Endothelial cell of umbilical vein (primary cell): ENCODE measurements around the gene PLEKHG5. TPM values are rescaled to one million over a fixed set of nuclear protein-coding genes. Genes with fewer than 3 reads are reported as not detected.

Experiments
- BruUV-seq: library from RNA; stranded (reverse); fragments of 400-500 nt; replicated peaks from 2 replicates; lab custom pipeline; 2021; lab: Mats Ljungman, UMichigan
- CTCF ChIA-PET: fragments of 300-600, 350-600 bp; sonication (Branson Sonifier 250); formaldehyde crosslinking; loops from one replicate; lab custom pipeline; 2021; ENCODE audit warnings: antibody characterized with exemption, inconsistent platforms; lab: Charles Lee
- POLR2A ChIA-PET: fragments of 300-600, 350-600 bp; sonication (Branson Sonifier 250); formaldehyde crosslinking; loops from one replicate; lab custom pipeline; 2021; ENCODE audit warnings: antibody characterized with exemption, inconsistent platforms; lab: Charles Lee
- DNase-seq: peaks from one replicate; pipeline ENCODE4 v3.0.0-alpha.2; 2011; ENCODE audit warnings: low read depth, low spot score
- FAIRE-seq: peaks from 2 replicates; lab custom pipeline; 2011; peaks lifted over from hg19 to GRCh38; lab: Jason Lieb, UNC
- H2AFZ ChIP-seq: 2 replicates; pipeline ENCODE4 v1.6.0; 2012; ENCODE audit warnings: low read depth, low read length, control low read depth, inconsistent platforms
- H3K27ac ChIP-seq: 2 replicates; pipeline ENCODE4 v1.5.1; 2011; ENCODE audit warnings: low read depth, mild to moderate bottlenecking, control low read depth, low read length, moderate library complexity; ENCODE audit not compliant: insufficient read depth
- H3K27me3 ChIP-seq, 2 experiments: 2 replicates each; pipeline versions ENCODE4 v1.6.0 to v1.6.1; 2011; ENCODE audit warnings: low read length in 2 of 2, mixed read lengths in 1 of 2; ENCODE audit not compliant: control insufficient read depth in 2 of 2, insufficient read depth in 2 of 2
- H3K36me3 ChIP-seq, 2 experiments: 2 replicates in 1 of 2; 3 replicates in 1 of 2; pipeline ENCODE4 v1.5.1; 2011; ENCODE audit warnings: low read length in 2 of 2, mild to moderate bottlenecking in 1 of 2, moderate library complexity in 1 of 2; ENCODE audit not compliant: control insufficient read depth in 2 of 2, insufficient read depth in 2 of 2; ENCODE audit errors: extremely low read depth in 1 of 2
- H3K4me1 ChIP-seq: 3 replicates; pipeline ENCODE4 v1.5.1; 2011; ENCODE audit warnings: mild to moderate bottlenecking, low read length; ENCODE audit not compliant: control insufficient read depth, insufficient read depth; ENCODE audit errors: extremely low read depth
- H3K4me2 ChIP-seq: 2 replicates; pipeline ENCODE4 v1.6.1; 2011; ENCODE audit warnings: low read length, control low read depth, mixed read lengths; ENCODE audit not compliant: insufficient read depth
- H3K4me3 ChIP-seq, 3 experiments: fragments of 200-600 bp in 1 of 3; sonication (generic), shearing (Covaris generic) in 1 of 3; replicated peaks in 1 of 3; 2 replicates each; pipeline ENCODE4 v1.5.1; 2011 to 2016; ENCODE audit warnings: control low read depth in 3 of 3, low read length in 3 of 3, mild to moderate bottlenecking in 2 of 3, inconsistent platforms in 1 of 3, low read depth in 1 of 3, moderate library complexity in 1 of 3; ENCODE audit not compliant: insufficient read depth in 1 of 3
- H3K79me2 ChIP-seq: 2 replicates; pipeline ENCODE4 v1.6.0; 2012; ENCODE audit warnings: low read length, inconsistent platforms; ENCODE audit not compliant: control insufficient read depth, insufficient read depth
- H3K9ac ChIP-seq: replicated peaks from 2 replicates; pipeline ENCODE3; 2011; ENCODE audit warnings: low read length, control low read depth; ENCODE audit not compliant: insufficient read depth; ENCODE audit errors: extremely low read depth
- H3K9me1 ChIP-seq: replicated peaks from 3 replicates; pipeline ENCODE4 v1.6.0; 2011; ENCODE audit warnings: mild to moderate bottlenecking, low read length; ENCODE audit not compliant: control insufficient read depth, insufficient read depth; ENCODE audit errors: extremely low read depth
- H3K9me3 ChIP-seq: replicated peaks from 2 replicates; pipeline ENCODE4 v1.5.1; 2012; ENCODE audit warnings: low read length, inconsistent platforms; ENCODE audit not compliant: control insufficient read depth, insufficient read depth
- H4K20me1 ChIP-seq: replicated peaks from 2 replicates; pipeline ENCODE3; 2011; ENCODE audit warnings: mild to moderate bottlenecking, low read length; ENCODE audit not compliant: control insufficient read depth, insufficient read depth; ENCODE audit errors: extremely low read depth
- CTCF ChIP-seq, 2 donors: IDR thresholded peaks; 1 replicate in 1 of 2; 2 replicates in 1 of 2; pipeline ENCODE4 v1.5.1; 2011; ENCODE audit warnings: low read length in 2 of 2, mild to moderate bottlenecking in 2 of 2, moderate library complexity in 2 of 2, control low read depth in 1 of 2, inconsistent platforms in 1 of 2, low read depth in 1 of 2; ENCODE audit not compliant: insufficient read depth in 1 of 2; ENCODE audit errors: extremely low read depth in 1 of 2
- FOS ChIP-seq: IDR thresholded peaks from 2 replicates; pipeline ENCODE4 v1.6.1; 2011; ENCODE audit warnings: mild to moderate bottlenecking, low read length, moderate library complexity, borderline replicate concordance; ENCODE audit not compliant: insufficient read depth
- JUN ChIP-seq: IDR thresholded peaks from 2 replicates; pipeline ENCODE4 v1.6.1; 2011; ENCODE audit warnings: borderline replicate concordance, low read depth; ENCODE audit not compliant: insufficient read length, insufficient read depth
- POLR2A ChIP-seq: IDR thresholded peaks from 2 replicates; pipeline ENCODE4 v1.6.1; 2012; ENCODE audit warnings: low read depth, mild to moderate bottlenecking, control low read depth, low read length
- dilution Hi-C: fragments of 300-500 bp; cut with MboI; formaldehyde crosslinking; loops from one replicate; pipeline ENCODE4 v1.15.0; 2019; ENCODE audit warnings: low sequenced_read_pairs; ENCODE audit not compliant: extremely low pct_ligation_motif_present
- intact Hi-C: fragments of 100-400 bp; cut with micrococcal nuclease; formaldehyde crosslinking; loops from one replicate; pipeline ENCODE4 v1.10.0; 2022
- polyA plus RNA-seq, 4 experiments: library from polyadenylated mRNA; depleted of rRNA in 3 of 4; stranded (reverse) in 3 of 4; unstranded in 1 of 4; fragments of >200 nt; gene quantifications; 2 replicates each; pipeline versions ENCODE4 v1.2.1 to v1.2.3, GENCODE V29; 2011 to 2012; ENCODE audit warnings: missing spikeins in 1 of 4
- total RNA-seq: library from RNA; stranded (reverse); gene quantifications from 2 replicates; pipeline ENCODE4 v1.2.3, GENCODE V29; 2021

Gene PLEKHG5
- total and polyA plus RNA-seq, 2 donors (not counting 3 experiments of a cell fraction or from before 2014, with no cell fraction given), result 30.6 to 56.9 TPM

DNA sequence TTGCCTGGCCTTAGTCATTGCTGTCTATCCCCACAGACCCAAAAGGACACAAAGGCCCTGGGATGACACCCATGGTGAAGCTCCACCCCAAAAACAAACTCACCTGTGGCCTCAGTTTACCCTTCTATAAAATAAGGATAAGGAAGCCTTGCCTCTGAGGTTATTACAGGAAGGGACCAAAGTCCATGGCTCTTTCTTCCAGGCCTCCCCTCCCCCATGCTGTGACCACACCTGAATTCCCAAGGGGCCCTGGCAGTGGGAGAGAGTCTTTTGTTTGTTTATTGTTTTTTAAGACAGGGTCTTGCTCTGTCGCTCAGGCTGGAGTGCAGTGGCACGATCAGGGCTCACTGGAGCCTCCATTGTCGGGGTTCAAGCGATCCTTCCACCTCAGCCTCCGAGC, 15.0 kb downstream of the PLEKHG5 start:
- Histone ChIP-seq H3K9me1 (no peaks in the 10 kb centered on the region), H3K27me3 (no peaks in the 10 kb centered on the region), H3K36me3 (peaks cover 7 to 34% of the 10 kb centered on the region in 2 experiments), H3K4me3 (no peak overlapping the region), H3K4me2 (no peak overlapping the region), H3K4me1 (no peaks in the 10 kb centered on the region), H3K9me3 (no peaks in the 10 kb centered on the region), H3K79me2 (peaks cover 7% of the 10 kb centered on the region), H3K9ac (no peak overlapping the region), H4K20me1 (no peaks in the 10 kb centered on the region), H2AFZ (no peak overlapping the region), H3K27ac (no peak overlapping the region)
- TF ChIP-seq POLR2A (no peak), JUN (no peak)
- intact Hi-C loops, result no loop called here
- FAIRE-seq (no peak), DNase-seq (no peak)
- no TSS peak for BruUV-seq
- ChIA-PET CTCF (interaction anchor here (1.0 to 3.6 kb wide), 2 partner anchors 10 to 230 kb away, joined by 3 to 16 read pairs; no protein-coding TSS in a partner anchor), POLR2A (no interaction called here)
- dilution Hi-C loops, result no loop called here

DNA sequence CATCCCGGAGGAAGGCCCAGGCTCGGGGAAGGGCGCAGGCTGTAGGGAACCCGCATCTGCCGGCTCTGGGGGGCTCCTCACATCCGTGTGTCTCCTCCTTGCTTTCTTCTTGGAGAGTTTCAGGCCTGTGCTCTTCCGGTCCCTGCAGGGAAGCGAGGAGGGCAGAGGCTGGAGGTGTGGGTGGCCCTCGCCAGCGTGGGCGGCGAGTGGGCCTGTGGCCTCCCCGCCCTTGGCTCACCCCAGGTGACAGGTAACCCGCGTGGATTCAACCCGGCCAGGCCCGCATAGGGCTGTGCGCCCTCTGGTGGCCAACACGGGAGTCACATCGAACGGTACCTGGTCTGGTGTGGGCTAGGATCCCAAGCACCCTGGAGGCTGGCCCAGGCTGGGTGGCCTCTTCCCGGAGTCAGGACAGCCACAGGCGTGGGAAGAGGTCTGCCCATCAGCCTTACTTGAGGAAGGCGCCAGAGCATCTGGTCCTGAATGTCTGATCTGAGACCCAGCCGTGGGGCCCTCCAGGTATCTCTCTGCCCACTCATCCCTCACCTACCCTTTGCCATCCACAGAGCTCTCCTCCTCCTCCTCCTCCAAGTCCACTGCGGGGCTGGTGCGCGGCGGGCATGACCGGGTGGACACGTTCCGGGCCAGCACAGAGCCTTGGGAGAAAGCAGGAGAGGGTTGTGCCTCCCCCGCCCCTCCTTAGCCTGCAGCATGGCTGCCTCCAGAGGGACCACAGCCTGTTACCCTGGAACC, 15.9 kb downstream of the PLEKHG5 start:
- no peak for TF ChIP-seq FOS
- peak; percentile 93 to 95 for TF ChIP-seq CTCF (IDR thresholded peaks at IDR 0.05; ENCODE audit: extremely low read depth in 1 of 2, insufficient read depth in 1 of 2, low read depth in 1 of 2, low read length in 2 of 2)
- FAIRE-seq, result peak; percentile 81
- Histone ChIP-seq H3K36me3 (peaks cover 10 to 41% of the 10 kb centered on the region in 2 experiments), H4K20me1 (no peaks in the 10 kb centered on the region), H2AFZ (no peak overlapping the region), H3K4me2 (no peak overlapping the region), H3K4me3 (no peak overlapping the region), H3K9ac (no peak overlapping the region), H3K27ac (no peak overlapping the region), H3K9me3 (no peaks in the 10 kb centered on the region), H3K79me2 (peaks cover 3% of the 10 kb centered on the region), H3K4me1 (no peaks in the 10 kb centered on the region), H3K9me1 (no peaks in the 10 kb centered on the region), H3K27me3 (no peaks in the 10 kb centered on the region)
- intact Hi-C loops, result loop anchor here (1.0 kb wide), 1 partner anchor 10 kb away; no protein-coding TSS in a partner anchor
- POLR2A ChIA-PET, result no interaction called here
- CTCF ChIA-PET, result interaction anchor here (0.7 to 3.6 kb wide), 4 partner anchors 11 to 229 kb away, joined by 3 to 16 read pairs (median 4); no protein-coding TSS in a partner anchor
- BruUV-seq, result no TSS peak
- no peak for DNase-seq
- dilution Hi-C loops, result no loop called here
